H1 (cell line): Measurements from ENCODE around the gene SPAG16. TPM values are rescaled to one million over a fixed set of nuclear protein-coding genes. Genes with fewer than 3 reads are reported as not detected.

Experiments used
- CTCF ChIA-PET: fragments of 300-600 bp; sonication (Branson Sonifier 250); formaldehyde crosslinking; loops from one replicate; lab custom pipeline; 2021; ENCODE audit not compliant: partially characterized antibody; lab: Charles Lee
- POLR2A ChIA-PET: fragments of 300-600 bp; sonication (Branson Sonifier 250); formaldehyde crosslinking; loops from one replicate; lab custom pipeline; 2021; ENCODE audit warnings: inconsistent platforms; ENCODE audit not compliant: partially characterized antibody; lab: Charles Lee
- DNase-seq, 2 experiments: peaks; one replicate each; pipeline versions ENCODE4 v3.0.0 to v3.0.0-alpha.2; 2010 to 2022; ENCODE audit warnings: low spot score in 2 of 2, low read depth in 1 of 2, mixed read lengths in 1 of 2
- FAIRE-seq: peaks from 2 replicates; lab custom pipeline; 2011; peaks lifted over from hg19 to GRCh38; lab: Jason Lieb, UNC
- H2AFZ ChIP-seq: 2 replicates; pipeline ENCODE4 v1.8.1; 2012; ENCODE audit warnings: low read length, inconsistent platforms
- H2AK5ac ChIP-seq: 2 replicates; pipeline ENCODE4 v1.6.1; 2013; ENCODE audit warnings: low read depth, low read length
- H2BK120ac ChIP-seq: replicated peaks from 2 replicates; pipeline ENCODE3; 2013; ENCODE audit warnings: low read depth, low read length, inconsistent platforms
- H2BK12ac ChIP-seq: 2 replicates; pipeline ENCODE4 v1.6.1; 2013; ENCODE audit warnings: low read depth, low read length
- H2BK15ac ChIP-seq: 2 replicates; pipeline ENCODE4 v1.6.1; 2013; ENCODE audit warnings: low read length
- H2BK20ac ChIP-seq: 2 replicates; pipeline ENCODE4 v1.6.1; 2013; ENCODE audit warnings: low read length
- H2BK5ac ChIP-seq: 2 replicates; pipeline ENCODE4 v1.6.1; 2013; ENCODE audit warnings: low read depth, low read length
- H3K14ac ChIP-seq: 2 replicates; pipeline ENCODE4 v1.6.1; 2013; ENCODE audit warnings: inconsistent platforms; ENCODE audit not compliant: insufficient read length
- H3K18ac ChIP-seq: 2 replicates; pipeline ENCODE4 v1.6.1; 2013; ENCODE audit warnings: low read length; ENCODE audit errors: extremely low read depth
- H3K23ac ChIP-seq: 2 replicates; pipeline ENCODE4 v1.6.1; 2013; ENCODE audit warnings: inconsistent platforms; ENCODE audit not compliant: insufficient read length
- H3K23me2 ChIP-seq: 2 replicates; pipeline ENCODE4 v1.6.1; 2013; ENCODE audit warnings: low read depth, low read length
- H3K27ac ChIP-seq: 2 replicates; pipeline ENCODE4 v1.6.1; 2011; ENCODE audit warnings: low read depth, low read length, inconsistent platforms
- H3K27me3 ChIP-seq, 4 experiments: replicated peaks in 1 of 4; 1 replicate in 1 of 4; 2 replicates in 3 of 4; pipeline versions ENCODE4 v1.6.1 to v1.8.1; 2011 to 2013; ENCODE audit warnings: low read length in 3 of 4, mild to moderate bottlenecking in 3 of 4, inconsistent platforms in 2 of 4, mixed read lengths in 2 of 4, moderate library complexity in 1 of 4; ENCODE audit not compliant: control insufficient read depth in 3 of 4, insufficient read depth in 3 of 4; ENCODE audit errors: extremely low read depth in 1 of 4
- H3K36me3 ChIP-seq, 4 experiments: 2 replicates each; pipeline versions ENCODE4 v1.6.1 to v1.8.1; 2011 to 2013; ENCODE audit warnings: mild to moderate bottlenecking in 4 of 4, low read length in 3 of 4, moderate library complexity in 2 of 4, control low read depth in 1 of 4, inconsistent platforms in 1 of 4; ENCODE audit not compliant: insufficient read depth in 4 of 4, control insufficient read depth in 2 of 4
- H3K4ac ChIP-seq: replicated peaks from 2 replicates; pipeline ENCODE3; 2013; ENCODE audit warnings: low read length, low read depth, mixed read lengths, inconsistent platforms; ENCODE audit not compliant: insufficient read length
- H3K4me1 ChIP-seq, 4 experiments: replicated peaks in 1 of 4; 1 replicate in 1 of 4; 2 replicates in 3 of 4; pipeline versions ENCODE4 v1.6.1 to v1.8.1; 2011 to 2013; ENCODE audit warnings: low read length in 3 of 4, inconsistent platforms in 2 of 4, mixed read lengths in 1 of 4; ENCODE audit not compliant: insufficient read depth in 4 of 4, control insufficient read depth in 3 of 4
- H3K4me2 ChIP-seq, 2 experiments: 2 replicates each; pipeline versions ENCODE4 v1.6.1 to v1.8.1; 2011 to 2013; ENCODE audit warnings: low read depth in 2 of 2, low read length in 2 of 2, control low read depth in 1 of 2, inconsistent platforms in 1 of 2, mild to moderate bottlenecking in 1 of 2; ENCODE audit not compliant: insufficient read depth in 1 of 2
- H3K4me3 ChIP-seq, 4 experiments: fragments of 200-600, 300-600 bp in 1 of 4; sonication (generic), shearing (Covaris generic), sonication (Bioruptor Twin) in 1 of 4; 2 replicates each; pipeline versions ENCODE4 v1.5.1 to v1.8.1; 2011 to 2016; ENCODE audit warnings: low read length in 4 of 4, low read depth in 3 of 4, control low read depth in 2 of 4, inconsistent platforms in 2 of 4, mild to moderate bottlenecking in 2 of 4, mixed read lengths in 1 of 4, moderate library complexity in 1 of 4; ENCODE audit not compliant: insufficient read depth in 2 of 4; ENCODE audit errors: extremely low read depth in 1 of 4
- H3K56ac ChIP-seq: replicated peaks from 2 replicates; pipeline ENCODE3; 2013; ENCODE audit warnings: low read depth, mild to moderate bottlenecking, mixed read lengths, low read length, inconsistent platforms; ENCODE audit not compliant: insufficient read length
- H3K79me1 ChIP-seq: 2 replicates; pipeline ENCODE4 v1.6.1; 2013; ENCODE audit warnings: low read depth, low read length, control low read depth
- H3K79me2 ChIP-seq, 2 experiments: 2 replicates each; pipeline versions ENCODE4 v1.6.1 to v1.8.1; 2012 to 2013; ENCODE audit warnings: low read length in 2 of 2, mild to moderate bottlenecking in 2 of 2, inconsistent platforms in 1 of 2; ENCODE audit not compliant: insufficient read depth in 2 of 2, control insufficient read depth in 1 of 2
- H3K9ac ChIP-seq, 4 experiments: replicated peaks in 1 of 4; 1 replicate in 1 of 4; 2 replicates in 3 of 4; pipeline versions ENCODE4 v1.6.1 to v1.8.1; 2011 to 2013; ENCODE audit warnings: low read depth in 3 of 4, low read length in 3 of 4, control low read depth in 2 of 4, mild to moderate bottlenecking in 2 of 4, moderate library complexity in 2 of 4, inconsistent platforms in 1 of 4; ENCODE audit errors: extremely low read depth in 1 of 4
- H3K9me3 ChIP-seq, 2 experiments: 2 replicates each; pipeline versions ENCODE4 v1.6.1 to v1.8.1; 2012 to 2013; ENCODE audit warnings: mild to moderate bottlenecking in 2 of 2, moderate library complexity in 2 of 2, control low read depth in 1 of 2, inconsistent platforms in 1 of 2, low read depth in 1 of 2, low read length in 1 of 2, mixed read lengths in 1 of 2; ENCODE audit not compliant: insufficient read depth in 2 of 2
- H4K20me1 ChIP-seq, 2 experiments: replicated peaks in 1 of 2; 2 replicates each; pipeline versions ENCODE3 to v1.8.1; 2011 to 2013; ENCODE audit warnings: inconsistent platforms in 2 of 2, low read length in 2 of 2, mild to moderate bottlenecking in 1 of 2; ENCODE audit not compliant: insufficient read depth in 2 of 2, control insufficient read depth in 1 of 2
- H4K5ac ChIP-seq: 2 replicates; pipeline ENCODE4 v1.6.1; 2013; ENCODE audit warnings: low read length, low read depth, mixed read lengths, inconsistent platforms; ENCODE audit not compliant: insufficient read length
- H4K8ac ChIP-seq: 2 replicates; pipeline ENCODE4 v1.8.0; 2013; ENCODE audit warnings: mild to moderate bottlenecking, moderate library complexity, low read length, inconsistent platforms; ENCODE audit not compliant: insufficient read depth; ENCODE audit errors: extremely low read depth
- H4K91ac ChIP-seq: replicated peaks from 2 replicates; pipeline ENCODE3; 2013; ENCODE audit warnings: low read length, mixed read lengths, inconsistent platforms; ENCODE audit not compliant: insufficient read length
- BACH1 ChIP-seq: IDR thresholded peaks from 2 replicates; pipeline ENCODE4 v1.6.1; 2012; ENCODE audit warnings: low read length, improper control_type of control experiment
- GTF2F1 ChIP-seq: IDR thresholded peaks from 2 replicates; pipeline ENCODE4 v1.6.1; 2012; ENCODE audit warnings: low read depth, low read length, improper control_type of control experiment, borderline replicate concordance
- SIN3A ChIP-seq, 2 experiments: IDR thresholded peaks in 1 of 2; conservative IDR thresholded peaks in 1 of 2; 2 replicates each; pipeline ENCODE4 v1.6.1; 2011 to 2012; ENCODE audit warnings: low read length in 2 of 2, improper control_type of control experiment in 1 of 2, low read depth in 1 of 2, mild to moderate bottlenecking in 1 of 2
- SIX5 ChIP-seq: IDR thresholded peaks from 2 replicates; pipeline ENCODE4 v1.6.1; 2011; ENCODE audit warnings: mild to moderate bottlenecking, low read depth, low read length
- YY1 ChIP-seq: IDR thresholded peaks from 2 replicates; pipeline ENCODE4 v1.6.1; 2011; ENCODE audit warnings: low read depth, mild to moderate bottlenecking, low read length
- WGBS, 2 experiments: shearing (Covaris generic) in 1 of 2; methylation state at CpG; one replicate each; pipeline versions ENCODE4 v1.1.6 to v1.1.7; 2013 to 2015; ENCODE audit warnings: low lambda C conversion rate in 2 of 2, mixed read lengths in 2 of 2, inconsistent platforms in 1 of 2, low coverage in 1 of 2, missing lambda C conversion rate in 1 of 2; ENCODE audit not compliant: insufficient replicate concordance in 2 of 2, insufficient coverage in 1 of 2, insufficient read length in 1 of 2; ENCODE audit errors: extremely low coverage in 1 of 2, missing lambda C conversion rate in 1 of 2; 5-methylcytosine and 5-hydroxymethylcytosine counted together
- polyA plus RNA-seq, 7 experiments: library from polyadenylated mRNA; depleted of rRNA in 3 of 7; stranded (reverse) in 5 of 7; unstranded in 2 of 7; fragments of >200 nt in 5 of 7; fragments of 200-250 nt in 2 of 7; gene quantifications; 1 replicate in 5 of 7; 2 replicates in 1 of 7; 4 replicates in 1 of 7; pipeline versions ENCODE4 v1.2.1 to v1.2.3, GENCODE V29; 2011 to 2013; ENCODE audit warnings: missing spikeins in 2 of 7, mixed read lengths in 2 of 7
- total RNA-seq: library from RNA; stranded (reverse); fragmentation: NEBNext Ultra II Directional; extraction: Animal tissue kit (Norgen Biotek cat#: 25700); gene quantifications from 2 replicates; pipeline ENCODE4 v1.2.1, GENCODE V29; 2021

SPAG16 gene
- total and polyA plus RNA-seq, 2 of the 8 experiments (the other 6 are each of a cell fraction or from before 2014, with no cell fraction given): 6.0 to 14.9 TPM

- Histone ChIP-seq H3K56ac (no peak overlapping the region), H3K4ac (no peak overlapping the region), H3K27ac (no peak overlapping the region), H2BK120ac (no peak overlapping the region), H3K4me3 (no peak overlapping the region), H2AK5ac (no peak overlapping the region), H3K14ac (no peak overlapping the region), H4K20me1 (no peaks in the 10 kb centered on the region), H4K5ac (no peak overlapping the region), H3K79me1 (no peaks in the 10 kb centered on the region), H3K4me2 (no peak overlapping the region), H4K91ac (no peak overlapping the region), H4K8ac (no peak overlapping the region), H3K23ac (no peak overlapping the region), H3K36me3 (no peaks in the 10 kb centered on the region), H3K79me2 (no peaks in the 10 kb centered on the region), H3K18ac (no peak overlapping the region), H2BK15ac (no peak overlapping the region), H2BK20ac (no peak overlapping the region), H2AFZ (no peak overlapping the region), H3K9ac (no peak overlapping the region), H3K23me2 (no peaks in the 10 kb centered on the region), H2BK5ac (no peak overlapping the region), H3K27me3 (no peaks in the 10 kb centered on the region), H3K9me3 (no peaks in the 10 kb centered on the region), H3K4me1 (peaks cover 0 to 8% (median 3%) of the 10 kb centered on the region in 4 experiments; a peak in 3 of 7 replicates), H2BK12ac (no peak overlapping the region)
- no peak for FAIRE-seq
- 92% methylated on average over 1 of the region's 1 CpG; no CpG with 5 or more reads in 1 of the 2 experiments for WGBS, 2 experiments
- DNase-seq: no peak
- ChIA-PET POLR2A (no interaction called here), CTCF (no interaction called here)
- no peak for TF ChIP-seq SIX5
- TF ChIP-seq YY1: no peak
- no peak for TF ChIP-seq BACH1
- no peak for TF ChIP-seq SIN3A (conservative IDR thresholded peaks at IDR 0.05 in 1 of 2, IDR thresholded peaks at IDR 0.05 in 1 of 2; ENCODE audit: low read depth in 1 of 2, low read length in 2 of 2)
- TF ChIP-seq GTF2F1: no peak
Measured at GRCh38 chr2:213237251-213237650, 47.0 kb upstream of the SPAG16 start.
